Prostate gland (tissue), 2 donors: Measurements from ENCODE around the gene LAT. TPM values are rescaled to one million over a fixed set of nuclear protein-coding genes. Genes with fewer than 3 reads are reported as not detected.
"Not testable (repeated sequence)": the region's sequence is repeated elsewhere in the genome, so short reads cannot be mapped to it uniquely, and the experiment has no call there.

ENCODE experiments used
- DNase-seq: peaks from one replicate; pipeline ENCODE4 v3.0.0-alpha.2; 2019; ENCODE audit warnings: low spot score
- H3K27ac ChIP-seq, 2 donors: fragments of 200-600 bp; sonication (generic); 2 replicates each; pipeline ENCODE4 v1.5.1; 2017 to 2019
- H3K27me3 ChIP-seq: fragments of 200-600 bp; sonication (generic); replicated peaks from 2 replicates; pipeline ENCODE4 v1.5.1; 2019; ENCODE audit not compliant: insufficient read depth
- H3K36me3 ChIP-seq, 2 donors: fragments of 200-600 bp; sonication (generic); 1 replicate in 1 of 2; 2 replicates in 1 of 2; pipeline versions ENCODE4 v1.5.1 to v1.8.1; 2017 to 2019
- H3K4me1 ChIP-seq: fragments of 200-600 bp; sonication (generic); replicated peaks from 2 replicates; pipeline ENCODE4 v1.5.1; 2019
- H3K4me3 ChIP-seq, 2 donors: fragments of 200-600 bp; sonication (generic); 2 replicates each; pipeline ENCODE4 v1.5.1; 2017 to 2019
- H3K9me3 ChIP-seq: fragments of 200-600 bp; sonication (generic); 2 replicates; pipeline ENCODE4 v1.5.1; 2017
- CTCF ChIP-seq, 4 experiments: fragments of 200-600 bp in 2 of 4; fragments of 450-650 bp in 2 of 4; sonication (generic) in 2 of 4; IDR thresholded peaks; 1 replicate in 3 of 4; 2 replicates in 1 of 4; pipeline ENCODE4 v1.5.1; 2016 to 2019; ENCODE audit warnings: antibody characterized with exemption in 4 of 4, mild to moderate bottlenecking in 2 of 4, moderate library complexity in 2 of 4
- POLR2A ChIP-seq: fragments of 450-650 bp; IDR thresholded peaks from one replicate; pipeline ENCODE4 v1.6.1; 2016; ENCODE audit warnings: antibody characterized with exemption, mild to moderate bottlenecking
- POLR2AphosphoS5 ChIP-seq: sonication (generic); formaldehyde crosslinking; IDR thresholded peaks from one replicate; pipeline ENCODE4 v1.6.1; 2017; ENCODE audit warnings: antibody characterized with exemption
- WGBS: methylation state at CpG from one replicate; pipeline ENCODE4 v1.1.5; 2018; 5-methylcytosine and 5-hydroxymethylcytosine counted together
- intact Hi-C: fragments of 100-400 bp; cut with DNase I; formaldehyde crosslinking; loops from one replicate; pipeline ENCODE4 v1.14.2; 2022
- total RNA-seq, 2 donors: library from RNA; depleted of rRNA; stranded (reverse); fragments of >200 nt; gene quantifications; one replicate each; pipeline ENCODE4 v1.1.0, GENCODE V29; 2016

LAT gene
- total RNA-seq, 2 donors from 2014 or later: 4.7 to 5.7 TPM

- DNase-seq: no peak
- 88% methylated on average over 2 of the region's 2 CpGs for WGBS
- TF ChIP-seq CTCF (IDR thresholded peaks at IDR 0.05): no peak
- no peak for TF ChIP-seq POLR2AphosphoS5
- TF ChIP-seq POLR2A: no peak
- intact Hi-C loops: no loop called here
- no peaks in the 10 kb centered on the region for H3K4me1 ChIP-seq
- no peak overlapping the region for H3K4me3 ChIP-seq
- H3K27ac ChIP-seq: no peak overlapping the region
- no peaks in the 10 kb centered on the region for H3K27me3 ChIP-seq
- no peaks in the 10 kb centered on the region for H3K36me3 ChIP-seq
- H3K9me3 ChIP-seq: no peaks in the 10 kb centered on the region
These were observed 20.4 kb upstream of the LAT start for GRCh38 chr16:28964496-28964895.

- TF ChIP-seq POLR2A (no peak), POLR2AphosphoS5 (no peak)
- Histone ChIP-seq H3K4me3 (no peak overlapping the region), H3K36me3 (no peaks in the 10 kb centered on the region), H3K27me3 (no peaks in the 10 kb centered on the region), H3K27ac (no peak overlapping the region), H3K4me1 (no peaks in the 10 kb centered on the region), H3K9me3 (no peaks in the 10 kb centered on the region)
- DNase-seq: no peak
- intact Hi-C loops: no loop called here
- WGBS: 90% methylated on average over 4 of the region's 4 CpGs
These were observed 17.7 kb upstream of the LAT start for GRCh38 chr16:28967156-28967555.

- intact Hi-C loops, H3K4me1 ChIP-seq, H3K4me3 ChIP-seq, H3K27me3 ChIP-seq, H3K27ac ChIP-seq, DNase-seq, H3K9me3 ChIP-seq, H3K36me3 ChIP-seq: not testable (repeated sequence)
- WGBS: 96% methylated on average over 2 of the region's 2 CpGs
These were observed 15.2 kb upstream of the LAT start for GRCh38 chr16:28969696-28970095.

GRCh38 chr16:28974007-28974436, 10.8 kb upstream of the LAT start:
- intact Hi-C loops: no loop called here
- H3K27ac ChIP-seq: peak overlapping the region; percentile 63 to 69
- H3K27me3 ChIP-seq: no peaks in the 10 kb centered on the region
- peaks cover 5% of the 10 kb centered on the region for H3K4me1 ChIP-seq
- peak overlapping the region; percentile 75 to 77 for H3K4me3 ChIP-seq
- TF ChIP-seq CTCF (IDR thresholded peaks at IDR 0.05) (peak in 2 of 4 experiments; percentile 37 to 44), POLR2AphosphoS5 (no peak)
- DNase-seq: no peak
- WGBS: under 1% methylated on average over 17 of the region's 17 CpGs
- no peaks in the 10 kb centered on the region for H3K9me3 ChIP-seq
- no peaks in the 10 kb centered on the region for H3K36me3 ChIP-seq

- no peaks in the 10 kb centered on the region for H3K36me3 ChIP-seq
- peaks cover 5% of the 10 kb centered on the region for H3K4me1 ChIP-seq
- H3K27ac ChIP-seq: peak within 1 kb of the TSS; percentile 63 to 69
- WGBS: under 1% methylated on average over 57 of the region's 60 CpGs
- peak; percentile 97 for DNase-seq
- peak; percentile 47 for TF ChIP-seq POLR2A
- peak; percentile 99 for TF ChIP-seq POLR2AphosphoS5
- TF ChIP-seq CTCF (IDR thresholded peaks at IDR 0.05): peak in 3 of 4 experiments; percentile 15 to 26 (median 19)
- peak within 1 kb of the TSS; percentile 75 to 77 for H3K4me3 ChIP-seq
- no peaks in the 10 kb centered on the region for H3K9me3 ChIP-seq
- intact Hi-C loops: no loop called here
- no peaks in the 10 kb centered on the region for H3K27me3 ChIP-seq
These were observed 10.3 kb upstream of the LAT start, which contains the start of gene SPNS1 for GRCh38 chr16:28974437-28975157. TSS of gene SPNS1 (plus strand) at chr16:28974778. CDS start at chr16:28975152, 374 bp downstream.

- H3K27me3 ChIP-seq: no peaks in the 10 kb centered on the region
- H3K27ac ChIP-seq: peak overlapping the region; percentile 63 to 69
- intact Hi-C loops: no loop called here
These were observed 9.7 kb upstream of the LAT start for GRCh38 chr16:28975158-28975599.

More at GRCh38 chr16:28975158-28975599, 9.7 kb upstream of the LAT start:
- Histone ChIP-seq H3K4me3 (peak overlapping the region; percentile 75 to 77), H3K9me3 (no peaks in the 10 kb centered on the region), H3K4me1 (peaks cover 5% of the 10 kb centered on the region), H3K36me3 (no peaks in the 10 kb centered on the region)
- 5% methylated on average over 30 of the region's 30 CpGs for WGBS
- TF ChIP-seq CTCF (IDR thresholded peaks at IDR 0.05): no peak
- TF ChIP-seq POLR2AphosphoS5: no peak
- no peak for TF ChIP-seq POLR2A
- no peak for DNase-seq
